Measurements from ENCODE around the gene ADAMTS12.

DNA sequence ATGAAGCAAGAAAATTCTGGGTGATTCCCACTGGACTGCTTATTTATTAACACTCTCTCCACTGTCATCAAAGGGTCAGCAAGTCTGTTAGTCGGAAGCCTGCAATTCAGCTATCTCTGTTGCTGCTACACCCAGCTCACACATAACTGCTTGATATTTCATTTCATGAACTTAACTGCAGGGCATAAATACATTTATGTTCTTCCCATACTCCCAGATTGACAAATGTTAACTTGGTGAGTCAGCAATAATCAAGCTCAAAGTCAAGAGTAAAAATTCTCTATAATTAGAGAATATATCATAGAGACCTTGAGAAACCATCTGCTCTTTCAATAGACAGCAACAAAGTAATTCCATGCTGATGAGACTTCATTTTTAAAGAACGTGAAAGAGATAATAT, 198.8 kb downstream of the ADAMTS12 start:
- TF ChIP-seq, protein P1, sequence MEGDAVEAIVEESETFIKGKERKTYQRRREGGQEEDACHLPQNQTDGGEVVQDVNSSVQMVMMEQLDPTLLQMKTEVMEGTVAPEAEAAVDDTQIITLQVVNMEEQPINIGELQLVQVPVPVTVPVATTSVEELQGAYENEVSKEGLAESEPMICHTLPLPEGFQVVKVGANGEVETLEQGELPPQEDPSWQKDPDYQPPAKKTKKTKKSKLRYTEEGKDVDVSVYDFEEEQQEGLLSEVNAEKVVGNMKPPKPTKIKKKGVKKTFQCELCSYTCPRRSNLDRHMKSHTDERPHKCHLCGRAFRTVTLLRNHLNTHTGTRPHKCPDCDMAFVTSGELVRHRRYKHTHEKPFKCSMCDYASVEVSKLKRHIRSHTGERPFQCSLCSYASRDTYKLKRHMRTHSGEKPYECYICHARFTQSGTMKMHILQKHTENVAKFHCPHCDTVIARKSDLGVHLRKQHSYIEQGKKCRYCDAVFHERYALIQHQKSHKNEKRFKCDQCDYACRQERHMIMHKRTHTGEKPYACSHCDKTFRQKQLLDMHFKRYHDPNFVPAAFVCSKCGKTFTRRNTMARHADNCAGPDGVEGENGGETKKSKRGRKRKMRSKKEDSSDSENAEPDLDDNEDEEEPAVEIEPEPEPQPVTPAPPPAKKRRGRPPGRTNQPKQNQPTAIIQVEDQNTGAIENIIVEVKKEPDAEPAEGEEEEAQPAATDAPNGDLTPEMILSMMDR (IDR thresholded peaks at IDR 0.05) = no peak
- TF ChIP-seq YY1 (IDR thresholded peaks at IDR 0.05; ENCODE audit: low read depth) (no peak), POLR2AphosphoS5 (IDR thresholded peaks at IDR 0.05; ENCODE audit: low read depth, low read length) (no peak), USF2 (IDR thresholded peaks at IDR 0.05; ENCODE audit: borderline replicate concordance, low read depth, low read length) (no peak), MAX (IDR thresholded peaks at IDR 0.05; ENCODE audit: low read depth) (no peak), USF1 (IDR thresholded peaks at IDR 0.05; ENCODE audit: borderline replicate concordance, low read depth) (no peak), NFIC (IDR thresholded peaks at IDR 0.05; ENCODE audit: borderline replicate concordance) (no peak), SIN3A (IDR thresholded peaks at IDR 0.05; ENCODE audit: borderline replicate concordance, low read depth, low read length) (no peak)
- TF ChIP-seq, protein P2, sequence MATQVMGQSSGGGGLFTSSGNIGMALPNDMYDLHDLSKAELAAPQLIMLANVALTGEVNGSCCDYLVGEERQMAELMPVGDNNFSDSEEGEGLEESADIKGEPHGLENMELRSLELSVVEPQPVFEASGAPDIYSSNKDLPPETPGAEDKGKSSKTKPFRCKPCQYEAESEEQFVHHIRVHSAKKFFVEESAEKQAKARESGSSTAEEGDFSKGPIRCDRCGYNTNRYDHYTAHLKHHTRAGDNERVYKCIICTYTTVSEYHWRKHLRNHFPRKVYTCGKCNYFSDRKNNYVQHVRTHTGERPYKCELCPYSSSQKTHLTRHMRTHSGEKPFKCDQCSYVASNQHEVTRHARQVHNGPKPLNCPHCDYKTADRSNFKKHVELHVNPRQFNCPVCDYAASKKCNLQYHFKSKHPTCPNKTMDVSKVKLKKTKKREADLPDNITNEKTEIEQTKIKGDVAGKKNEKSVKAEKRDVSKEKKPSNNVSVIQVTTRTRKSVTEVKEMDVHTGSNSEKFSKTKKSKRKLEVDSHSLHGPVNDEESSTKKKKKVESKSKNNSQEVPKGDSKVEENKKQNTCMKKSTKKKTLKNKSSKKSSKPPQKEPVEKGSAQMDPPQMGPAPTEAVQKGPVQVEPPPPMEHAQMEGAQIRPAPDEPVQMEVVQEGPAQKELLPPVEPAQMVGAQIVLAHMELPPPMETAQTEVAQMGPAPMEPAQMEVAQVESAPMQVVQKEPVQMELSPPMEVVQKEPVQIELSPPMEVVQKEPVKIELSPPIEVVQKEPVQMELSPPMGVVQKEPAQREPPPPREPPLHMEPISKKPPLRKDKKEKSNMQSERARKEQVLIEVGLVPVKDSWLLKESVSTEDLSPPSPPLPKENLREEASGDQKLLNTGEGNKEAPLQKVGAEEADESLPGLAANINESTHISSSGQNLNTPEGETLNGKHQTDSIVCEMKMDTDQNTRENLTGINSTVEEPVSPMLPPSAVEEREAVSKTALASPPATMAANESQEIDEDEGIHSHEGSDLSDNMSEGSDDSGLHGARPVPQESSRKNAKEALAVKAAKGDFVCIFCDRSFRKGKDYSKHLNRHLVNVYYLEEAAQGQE (IDR thresholded peaks at IDR 0.05; ENCODE audit: low read depth, low read length) = no peak

Data from SK-N-SH (cell line).